HepG2 (cell line): ENCODE results near the gene CSNK1A1. TPM values are rescaled to one million over a fixed set of nuclear protein-coding genes. Genes with fewer than 3 reads are reported as not detected.

Experiments used
- ATF2 ChIP-seq: sonication (generic); formaldehyde crosslinking; IDR thresholded peaks from 2 replicates; pipeline ENCODE4 v1.4.0; 2020; ENCODE audit warnings: missing genetic modification reagents
- ERF ChIP-seq: IDR thresholded peaks from 2 replicates; pipeline ENCODE4 v1.6.1; 2018; ENCODE audit warnings: missing biosample characterization, missing genetic modification reagents
- GTF3A ChIP-seq: sonication (generic); formaldehyde crosslinking; conservative IDR thresholded peaks from 2 replicates; pipeline ENCODE4 v1.4.0; 2020; ENCODE audit warnings: mild to moderate bottlenecking, missing genetic modification reagents
- HMGA1 ChIP-seq: sonication (generic); formaldehyde crosslinking; conservative IDR thresholded peaks from 2 replicates; pipeline ENCODE4 v1.4.0; 2020; ENCODE audit warnings: missing genetic modification reagents
- JDP2 ChIP-seq: sonication (generic); formaldehyde crosslinking; IDR thresholded peaks from 2 replicates; pipeline ENCODE4 v1.8.1; 2022; ENCODE audit warnings: missing genetic modification reagents, borderline replicate concordance
- KDM6A ChIP-seq: IDR thresholded peaks from 2 replicates; pipeline ENCODE4 v1.6.1; 2016; ENCODE audit warnings: low read depth
- MED1 ChIP-seq: sonication (generic); formaldehyde crosslinking; IDR thresholded peaks from 2 replicates; pipeline ENCODE4 v1.4.0; 2020; ENCODE audit warnings: missing genetic modification reagents
- MNT ChIP-seq: fragments of 450-650 bp; IDR thresholded peaks from 2 replicates; pipeline ENCODE4 v1.6.1; 2016
- NFRKB ChIP-seq: fragments of 450-650 bp; IDR thresholded peaks from 2 replicates; pipeline ENCODE4 v1.6.1; 2017
- NR2F2 ChIP-seq: IDR thresholded peaks from 2 replicates; pipeline ENCODE4 v1.6.1; 2012; ENCODE audit warnings: low read depth, inconsistent platforms, borderline replicate concordance
- PAWR ChIP-seq: sonication (generic); formaldehyde crosslinking; IDR thresholded peaks from 2 replicates; pipeline ENCODE4 v1.4.0; 2020; ENCODE audit warnings: missing genetic modification reagents, mild to moderate bottlenecking, borderline replicate concordance
- SAFB2 ChIP-seq: sonication (generic); formaldehyde crosslinking; IDR thresholded peaks from 2 replicates; pipeline ENCODE4 v1.5.1; 2020; ENCODE audit warnings: missing genetic modification reagents, low read depth, mild to moderate bottlenecking, borderline replicate concordance
- SIN3B ChIP-seq: fragments of 150-350 bp; IDR thresholded peaks from 2 replicates; pipeline ENCODE4 v1.6.1; 2014; ENCODE audit warnings: low read length
- SMYD3 ChIP-seq: sonication (generic); formaldehyde crosslinking; IDR thresholded peaks from 2 replicates; pipeline ENCODE4 v1.8.1; 2023; ENCODE audit warnings: mild to moderate bottlenecking, missing genetic modification reagents
- SOX13 ChIP-seq, 3 experiments: fragments of 450-650 bp in 1 of 3; sonication (generic) in 1 of 3; formaldehyde crosslinking in 1 of 3; IDR thresholded peaks in 2 of 3; conservative IDR thresholded peaks in 1 of 3; 2 replicates each; pipeline versions ENCODE4 v1.5.0 to v1.6.1; 2016 to 2020; ENCODE audit warnings: antibody characterized with exemption in 1 of 3, mild to moderate bottlenecking in 1 of 3, missing compliant biosample characterization in 1 of 3, missing genetic modification reagents in 1 of 3, moderate library complexity in 1 of 3
- TFAP4 ChIP-seq: sonication (generic); IDR thresholded peaks from 2 replicates; pipeline ENCODE4 v1.6.1; 2016; ENCODE audit warnings: low read depth, borderline replicate concordance
- TP53 ChIP-seq: sonication (generic); formaldehyde crosslinking; conservative IDR thresholded peaks from 2 replicates; pipeline ENCODE4 v1.4.0; 2020; ENCODE audit warnings: missing genetic modification reagents
- WIZ ChIP-seq: sonication (generic); formaldehyde crosslinking; IDR thresholded peaks from 2 replicates; pipeline ENCODE4 v1.5.1; 2020; ENCODE audit warnings: mild to moderate bottlenecking, missing genetic modification reagents
- ZFX ChIP-seq: sonication (generic); formaldehyde crosslinking; IDR thresholded peaks from 2 replicates; pipeline ENCODE4 v1.4.0; 2020; ENCODE audit warnings: mild to moderate bottlenecking, low read depth, missing genetic modification reagents, moderate library complexity
- ZMAT3 ChIP-seq: sonication (generic); formaldehyde crosslinking; conservative IDR thresholded peaks from 2 replicates; pipeline ENCODE4 v1.7.0; 2021; ENCODE audit warnings: missing genetic modification reagents
- ZMYM3 ChIP-seq: sonication (generic); formaldehyde crosslinking; IDR thresholded peaks from 2 replicates; pipeline ENCODE4 v1.5.1; 2020; ENCODE audit warnings: mild to moderate bottlenecking, missing genetic modification reagents
- ZNF180 ChIP-seq: sonication (generic); formaldehyde crosslinking; IDR thresholded peaks from 2 replicates; pipeline ENCODE4 v1.4.0; 2020; ENCODE audit warnings: low read depth, missing genetic modification reagents, borderline replicate concordance
- polyA plus RNA-seq, 8 experiments: library from polyadenylated mRNA; depleted of rRNA in 3 of 8; stranded (reverse) in 7 of 8; unstranded in 1 of 8; fragments of >200 nt; fragmentation: Illumina TruSeq in 4 of 8; extraction: Trizol in 4 of 8; gene quantifications; 2 replicates each; pipeline versions ENCODE4 v1.2.1 to v1.2.3, GENCODE V29; 2011 to 2016; ENCODE audit warnings: low read depth in 4 of 8, missing spikeins in 1 of 8, mixed read lengths in 1 of 8; ENCODE audit not compliant: insufficient read depth in 1 of 8
- total RNA-seq, 5 experiments: library from RNA; depleted of rRNA; stranded (reverse); fragments of >200 nt; fragmentation: Illumina TruSeq; extraction: Trizol; gene quantifications; 2 replicates each; pipeline ENCODE4 v1.2.3, GENCODE V29; 2016; ENCODE audit warnings: low read depth in 1 of 5
- TF ChIP-seq, protein P1 (sequence below): sonication (generic); formaldehyde crosslinking; IDR thresholded peaks from 2 replicates; pipeline ENCODE4 v1.8.1; 2023; ENCODE audit warnings: mild to moderate bottlenecking, moderate library complexity, missing genetic modification reagents
- TF ChIP-seq, protein P2 (sequence below): sonication (generic); formaldehyde crosslinking; IDR thresholded peaks from 2 replicates; pipeline ENCODE4 v1.9.0; 2021; ENCODE audit warnings: missing genetic modification reagents, borderline replicate concordance

The CSNK1A1 gene
- total and polyA plus RNA-seq, 2 of the 13 experiments (the other 11 are each of a cell fraction or from before 2014, with no cell fraction given): 89.0 to 149 TPM

- peak; percentile 33; the same call in 1 of the 2 replicates for TF ChIP-seq ZMYM3 (CRISPR knock-in tag)
- TF ChIP-seq SMYD3: no peak
- TF ChIP-seq WIZ (CRISPR knock-in tag): no peak
- TF ChIP-seq NFRKB: no peak
- peak; percentile 62; the same call in 1 of the 2 replicates for TF ChIP-seq ERF
- no peak; the same call in 1 of the 2 replicates for TF ChIP-seq GTF3A (CRISPR knock-in tag)
- TF ChIP-seq SAFB2 (CRISPR knock-in tag): no peak
- TF ChIP-seq HMGA1 (CRISPR knock-in tag): no peak
- peak; percentile 77 for TF ChIP-seq ZFX (CRISPR knock-in tag)
- TF ChIP-seq, protein P1, sequence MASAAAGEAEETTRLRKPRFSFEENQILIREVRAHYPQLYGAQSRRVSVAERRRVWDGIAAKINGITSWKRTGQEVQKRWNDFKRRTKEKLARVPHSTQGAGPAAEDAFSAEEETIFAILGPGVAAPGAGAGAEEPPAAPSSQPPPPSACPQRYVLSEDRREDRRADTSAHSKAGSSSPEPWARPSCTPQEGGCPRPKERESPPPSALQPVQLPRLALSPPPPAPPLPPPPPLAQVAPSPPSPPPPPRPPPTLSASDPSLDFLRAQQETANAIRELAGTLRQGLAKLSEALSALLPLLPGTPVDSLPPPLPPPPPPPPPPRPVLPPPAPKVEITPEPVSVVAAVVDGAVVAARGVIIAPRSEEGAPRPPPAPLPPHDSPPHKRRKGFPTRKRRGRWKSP (CRISPR knock-in tag): no peak
- TF ChIP-seq, protein P2, sequence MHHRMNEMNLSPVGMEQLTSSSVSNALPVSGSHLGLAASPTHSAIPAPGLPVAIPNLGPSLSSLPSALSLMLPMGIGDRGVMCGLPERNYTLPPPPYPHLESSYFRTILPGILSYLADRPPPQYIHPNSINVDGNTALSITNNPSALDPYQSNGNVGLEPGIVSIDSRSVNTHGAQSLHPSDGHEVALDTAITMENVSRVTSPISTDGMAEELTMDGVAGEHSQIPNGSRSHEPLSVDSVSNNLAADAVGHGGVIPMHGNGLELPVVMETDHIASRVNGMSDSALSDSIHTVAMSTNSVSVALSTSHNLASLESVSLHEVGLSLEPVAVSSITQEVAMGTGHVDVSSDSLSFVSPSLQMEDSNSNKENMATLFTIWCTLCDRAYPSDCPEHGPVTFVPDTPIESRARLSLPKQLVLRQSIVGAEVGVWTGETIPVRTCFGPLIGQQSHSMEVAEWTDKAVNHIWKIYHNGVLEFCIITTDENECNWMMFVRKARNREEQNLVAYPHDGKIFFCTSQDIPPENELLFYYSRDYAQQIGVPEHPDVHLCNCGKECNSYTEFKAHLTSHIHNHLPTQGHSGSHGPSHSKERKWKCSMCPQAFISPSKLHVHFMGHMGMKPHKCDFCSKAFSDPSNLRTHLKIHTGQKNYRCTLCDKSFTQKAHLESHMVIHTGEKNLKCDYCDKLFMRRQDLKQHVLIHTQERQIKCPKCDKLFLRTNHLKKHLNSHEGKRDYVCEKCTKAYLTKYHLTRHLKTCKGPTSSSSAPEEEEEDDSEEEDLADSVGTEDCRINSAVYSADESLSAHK: no peak
- no peak for TF ChIP-seq PAWR
- no peak for TF ChIP-seq TP53 (CRISPR knock-in tag)
- TF ChIP-seq ZNF180 (CRISPR knock-in tag): no peak
- peak; percentile 42; the same call in 1 of the 2 replicates for TF ChIP-seq MED1 (CRISPR knock-in tag)
- 0 out of 2 replicates have a peak, but pooled peaks have one; percentile 44 for TF ChIP-seq NR2F2
- TF ChIP-seq SIN3B: no peak
- 0 out of 2 replicates have a peak, but pooled peaks have one; percentile 49 for TF ChIP-seq ATF2
- no peak for TF ChIP-seq JDP2 (CRISPR knock-in tag)
- no peak for TF ChIP-seq ZMAT3 (CRISPR knock-in tag)
- no peak for TF ChIP-seq TFAP4
- no peak for TF ChIP-seq MNT
- TF ChIP-seq KDM6A (CRISPR knock-in tag): no peak
- TF ChIP-seq SOX13 (IDR thresholded peaks at IDR 0.05): no peak
- peak in 1 of 2 experiments; percentile 28; a peak in 1 of 4 replicates for TF ChIP-seq SOX13 (CRISPR knock-in tag; conservative IDR thresholded peaks at IDR 0.05 in 1 of 2, IDR thresholded peaks at IDR 0.05 in 1 of 2)
Measured at GRCh38 chr5:149442563-149443182, 108.6 kb downstream of the CSNK1A1 start (continued).
